Stimulated activated CD4-positive, alpha-beta T cell treated with anti-CD3 and anti-CD28 coated beads, Interleukin-1b, Interleukin-23, amount 100 ng/mL, for 4 hours (primary cell): ENCODE measurements around the gene RNF187.

ENCODE experiments used
- DNase-seq, 2 donors: peaks; one replicate each; pipeline ENCODE4 v3.0.0-alpha.2; 2020; ENCODE audit warnings: low read depth in 2 of 2

Gene RNF187

DNA sequence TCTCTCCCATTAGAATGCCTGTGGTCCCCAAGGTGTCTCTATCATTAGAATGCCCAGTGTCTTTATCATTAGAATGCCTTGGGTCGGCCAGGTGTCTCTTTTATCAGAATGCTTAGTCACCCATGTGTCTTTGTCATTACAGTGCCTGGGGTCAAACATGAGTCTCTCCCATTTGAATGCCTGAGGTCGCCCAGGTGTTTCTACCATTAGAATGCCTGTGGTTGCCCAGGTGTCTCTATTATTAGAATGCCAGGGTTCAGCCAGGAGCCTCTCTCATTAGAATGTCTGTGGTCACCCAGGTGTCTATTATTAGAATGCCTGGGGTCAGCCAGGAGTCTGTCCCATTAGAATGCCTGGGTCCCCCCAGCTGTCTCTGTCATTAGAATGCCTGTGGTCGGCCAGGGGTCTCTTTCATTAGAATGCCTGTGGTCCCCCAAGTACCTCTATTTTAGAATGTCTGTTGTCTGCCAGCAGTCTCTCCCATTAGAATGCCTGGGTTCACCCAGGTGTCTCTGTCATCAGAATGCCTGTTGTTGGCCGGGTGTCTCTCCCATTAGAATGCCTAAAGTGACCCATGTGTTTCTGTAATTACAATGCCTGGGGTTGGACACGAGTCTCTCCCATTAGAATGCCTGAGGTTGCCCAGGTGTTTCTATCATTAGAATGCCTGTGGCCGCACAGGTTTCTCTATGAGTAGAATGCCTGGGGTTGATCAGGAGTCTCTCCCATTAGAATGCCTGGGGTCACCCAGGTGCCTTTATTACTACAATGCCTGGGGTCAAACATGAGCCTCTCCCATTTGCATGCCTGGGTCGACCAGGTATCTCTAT, 57.1 kb downstream of the RNF187 start:
- no peak for DNase-seq

DNA sequence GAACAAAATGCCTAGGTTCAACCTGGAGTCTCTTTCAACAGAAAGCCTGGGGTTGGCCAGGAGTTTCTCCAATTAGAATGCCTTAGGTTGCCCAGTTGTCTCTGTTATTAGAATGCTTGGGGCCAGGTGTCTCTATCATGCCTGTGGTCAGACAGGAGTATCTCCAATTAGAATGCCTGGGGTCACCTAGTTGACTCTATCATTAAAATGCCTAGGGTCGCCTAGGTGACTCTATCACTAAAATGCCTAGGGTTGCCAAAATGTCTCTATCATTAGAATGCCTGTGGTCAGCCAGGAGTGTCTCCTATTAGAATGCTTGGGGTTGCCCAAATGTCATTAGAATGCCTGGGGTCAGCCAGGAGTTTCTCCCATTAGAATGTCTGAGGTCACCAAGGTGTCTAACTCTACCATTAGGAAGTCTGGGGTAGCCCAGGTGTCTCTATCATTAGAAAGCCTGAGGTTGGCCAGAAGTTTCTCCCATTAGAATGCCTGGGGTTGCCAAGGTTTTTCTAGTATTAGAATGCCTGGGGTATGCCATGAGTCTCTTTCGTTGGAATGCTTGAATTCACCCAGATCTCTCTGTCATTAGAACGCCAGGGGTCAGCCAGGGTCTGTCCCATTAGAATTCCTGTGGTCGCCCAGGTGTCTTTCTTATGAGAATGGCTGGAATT, 57.9 kb downstream of the RNF187 start:
- DNase-seq: no peak
